ENCODE data around the gene DACT1. TPM values are rescaled to one million over a fixed set of nuclear protein-coding genes. Genes with fewer than 3 reads are reported as not detected.

Gene DACT1
- total RNA-seq, 1 experiment from 2014 or later = not detected

GRCh38 chr14:58687232-58687795 is 49.6 kb downstream of the DACT1 start:
- Mint-ChIP-seq H3K4me3 (ENCODE audit: unreplicated experiment) (no peak overlapping the region), H3K27ac (ENCODE audit: low read depth, unreplicated experiment) (no peak overlapping the region), H3K4me1 (ENCODE audit: insufficient read depth, unreplicated experiment) (no peaks in the 10 kb centered on the region), H3K9me3 (ENCODE audit: unreplicated experiment) (no peaks in the 10 kb centered on the region), H3K36me3 (ENCODE audit: insufficient read depth, unreplicated experiment) (no peaks in the 10 kb centered on the region), H3K27me3 (ENCODE audit: insufficient read depth, unreplicated experiment) (peaks cover 60% of the 10 kb centered on the region)
- no TSS peak for BruUV-seq (replicated peaks)
- CTCF ChIA-PET = interaction anchor here (0.6 kb wide), 1 partner anchor 48 kb away, joined by 3 read pairs; no protein-coding TSS in a partner anchor
- no peak for TF ChIP-seq CTCF (IDR thresholded peaks at IDR 0.05; ENCODE audit: unreplicated experiment)
- intact Hi-C loops (cut with micrococcal nuclease) = no loop called here
- POLR2A ChIA-PET = no interaction called here
- DNase-seq (ENCODE audit: unreplicated experiment) = no peak

- no peak for TF ChIP-seq CTCF (IDR thresholded peaks at IDR 0.05; ENCODE audit: unreplicated experiment)
- H3K4me1 Mint-ChIP-seq (ENCODE audit: insufficient read depth, unreplicated experiment) = no peaks in the 10 kb centered on the region
- BruUV-seq (replicated peaks) = no TSS peak
- no peak for DNase-seq (ENCODE audit: unreplicated experiment)
- H3K36me3 Mint-ChIP-seq (ENCODE audit: insufficient read depth, unreplicated experiment) = no peaks in the 10 kb centered on the region
- intact Hi-C loops (cut with micrococcal nuclease) = no loop called here
- peaks cover 79% of the 10 kb centered on the region for H3K27me3 Mint-ChIP-seq (ENCODE audit: insufficient read depth, unreplicated experiment)
- CTCF ChIA-PET = no interaction called here
- no peak overlapping the region for H3K4me3 Mint-ChIP-seq (ENCODE audit: unreplicated experiment)
- H3K27ac Mint-ChIP-seq (ENCODE audit: low read depth, unreplicated experiment) = no peak overlapping the region
- no peaks in the 10 kb centered on the region for H3K9me3 Mint-ChIP-seq (ENCODE audit: unreplicated experiment)
- POLR2A ChIA-PET = no interaction called here
Observed at GRCh38 chr14:58690801-58691516, 53.2 kb downstream of the DACT1 start.

- ChIA-PET POLR2A (no interaction called here), CTCF (interaction anchor here (1.0 kb wide), 1 partner anchor 9 kb away, joined by 6 read pairs; no protein-coding TSS in a partner anchor)
- Mint-ChIP-seq H3K36me3 (ENCODE audit: insufficient read depth, unreplicated experiment) (no peaks in the 10 kb centered on the region), H3K27me3 (ENCODE audit: insufficient read depth, unreplicated experiment) (peaks cover 99% of the 10 kb centered on the region), H3K4me1 (ENCODE audit: insufficient read depth, unreplicated experiment) (no peaks in the 10 kb centered on the region), H3K4me3 (ENCODE audit: unreplicated experiment) (no peak overlapping the region), H3K27ac (ENCODE audit: low read depth, unreplicated experiment) (no peak overlapping the region), H3K9me3 (ENCODE audit: unreplicated experiment) (no peaks in the 10 kb centered on the region)
- BruUV-seq (replicated peaks) = no TSS peak
- intact Hi-C loops (cut with micrococcal nuclease) = no loop called here
- no peak for DNase-seq (ENCODE audit: unreplicated experiment)
- no peak for TF ChIP-seq CTCF (IDR thresholded peaks at IDR 0.05; ENCODE audit: unreplicated experiment)
Observed at GRCh38 chr14:58693048-58693447, 55.3 kb downstream of the DACT1 start.

GRCh38 chr14:58695514-58695913 is 57.8 kb downstream of the DACT1 start:
- no peak overlapping the region for H3K4me3 Mint-ChIP-seq (ENCODE audit: unreplicated experiment)
- H3K36me3 Mint-ChIP-seq (ENCODE audit: insufficient read depth, unreplicated experiment) = no peaks in the 10 kb centered on the region
- ChIA-PET POLR2A (no interaction called here), CTCF (interaction anchor here (0.5 kb wide), 1 partner anchor 89 kb away, joined by 6 read pairs; no protein-coding TSS in a partner anchor)
- no peak for TF ChIP-seq CTCF (IDR thresholded peaks at IDR 0.05; ENCODE audit: unreplicated experiment)
- intact Hi-C loops (cut with micrococcal nuclease) = no loop called here
- H3K27me3 Mint-ChIP-seq (ENCODE audit: insufficient read depth, unreplicated experiment) = peaks cover 99% of the 10 kb centered on the region
- no peaks in the 10 kb centered on the region for H3K4me1 Mint-ChIP-seq (ENCODE audit: insufficient read depth, unreplicated experiment)
- DNase-seq (ENCODE audit: unreplicated experiment) = no peak
- no peak overlapping the region for H3K27ac Mint-ChIP-seq (ENCODE audit: low read depth, unreplicated experiment)
- no peaks in the 10 kb centered on the region for H3K9me3 Mint-ChIP-seq (ENCODE audit: unreplicated experiment)
- no TSS peak for BruUV-seq (replicated peaks)

Data from MCF 10A (cell line).